DMS79 (cell line): ENCODE data around the gene PTBP1.
"Not testable (repeated sequence)": the region's sequence is repeated elsewhere in the genome, so short reads cannot be mapped to it uniquely, and the experiment has no call there.

ENCODE experiments used
- DNase-seq: peaks from one replicate; lab custom pipeline; 2025; lab: John Stamatoyannopoulos, UW

The PTBP1 gene

DNA sequence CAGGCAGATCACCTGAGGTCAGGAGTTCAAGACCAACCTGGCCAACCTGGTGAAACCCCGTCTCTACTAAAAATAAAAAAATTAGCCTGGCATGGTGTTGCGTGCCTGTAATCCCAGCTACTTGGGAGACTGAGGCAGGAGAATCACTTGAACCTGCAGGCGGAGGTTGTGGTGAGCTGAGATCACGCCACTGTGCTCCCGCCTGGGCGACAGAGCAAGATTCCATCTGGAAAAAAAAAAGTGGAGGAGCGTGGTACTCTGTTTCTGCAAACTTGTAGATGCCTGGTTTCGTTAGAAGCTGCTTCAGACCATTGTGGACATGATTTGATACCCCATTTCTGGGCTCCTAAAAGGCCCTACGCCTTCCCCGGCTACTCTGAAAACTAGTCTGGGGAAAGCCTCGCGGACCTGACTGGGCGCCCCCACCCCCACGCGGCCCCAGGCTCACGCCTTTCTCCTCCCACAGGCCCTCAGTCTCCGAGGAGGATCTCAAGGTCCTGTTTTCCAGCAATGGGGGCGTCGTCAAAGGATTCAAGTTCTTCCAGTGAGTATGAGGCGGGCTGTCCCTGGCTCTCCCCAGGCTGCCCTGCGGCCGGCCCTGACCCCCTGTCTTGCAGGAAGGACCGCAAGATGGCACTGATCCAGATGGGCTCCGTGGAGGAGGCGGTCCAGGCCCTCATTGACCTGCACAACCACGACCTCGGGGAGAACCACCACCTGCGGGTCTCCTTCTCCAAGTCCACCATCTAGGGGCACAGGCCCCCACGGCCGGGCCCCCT is 13.0 kb downstream of the PTBP1 start:
- no peak for DNase-seq

DNA sequence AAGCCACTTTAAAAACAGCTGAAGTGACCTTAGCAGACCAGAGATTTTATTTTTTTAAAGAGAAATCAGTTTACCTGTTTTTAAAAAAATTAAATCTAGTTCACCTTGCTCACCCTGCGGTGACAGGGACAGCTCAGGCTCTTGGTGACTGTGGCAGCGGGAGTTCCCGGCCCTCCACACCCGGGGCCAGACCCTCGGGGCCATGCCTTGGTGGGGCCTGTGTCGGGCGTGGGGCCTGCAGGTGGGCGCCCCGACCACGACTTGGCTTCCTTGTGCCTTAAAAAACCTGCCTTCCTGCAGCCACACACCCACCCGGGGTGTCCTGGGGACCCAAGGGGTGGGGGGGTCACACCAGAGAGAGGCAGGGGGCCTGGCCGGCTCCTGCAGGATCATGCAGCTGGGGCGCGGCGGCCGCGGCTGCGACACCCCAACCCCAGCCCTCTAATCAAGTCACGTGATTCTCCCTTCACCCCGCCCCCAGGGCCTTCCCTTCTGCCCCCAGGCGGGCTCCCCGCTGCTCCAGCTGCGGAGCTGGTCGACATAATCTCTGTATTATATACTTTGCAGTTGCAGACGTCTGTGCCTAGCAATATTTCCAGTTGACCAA is 13.7 kb downstream of the PTBP1 start:
- DNase-seq: no peak

DNA sequence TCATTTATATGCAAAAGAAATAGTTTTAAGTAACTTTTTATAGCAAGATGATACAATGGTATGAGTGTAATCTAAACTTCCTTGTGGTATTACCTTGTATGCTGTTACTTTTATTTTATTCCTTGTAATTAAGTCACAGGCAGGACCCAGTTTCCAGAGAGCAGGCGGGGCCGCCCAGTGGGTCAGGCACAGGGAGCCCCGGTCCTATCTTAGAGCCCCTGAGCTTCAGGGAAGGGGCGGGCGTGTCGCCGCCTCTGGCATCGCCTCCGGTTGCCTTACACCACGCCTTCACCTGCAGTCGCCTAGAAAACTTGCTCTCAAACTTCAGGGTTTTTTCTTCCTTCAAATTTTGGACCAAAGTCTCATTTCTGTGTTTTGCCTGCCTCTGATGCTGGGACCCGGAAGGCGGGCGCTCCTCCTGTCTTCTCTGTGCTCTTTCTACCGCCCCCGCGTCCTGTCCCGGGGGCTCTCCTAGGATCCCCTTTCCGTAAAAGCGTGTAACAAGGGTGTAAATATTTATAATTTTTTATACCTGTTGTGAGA is 14.3 kb downstream of the PTBP1 start:
- no peak for DNase-seq

DNA sequence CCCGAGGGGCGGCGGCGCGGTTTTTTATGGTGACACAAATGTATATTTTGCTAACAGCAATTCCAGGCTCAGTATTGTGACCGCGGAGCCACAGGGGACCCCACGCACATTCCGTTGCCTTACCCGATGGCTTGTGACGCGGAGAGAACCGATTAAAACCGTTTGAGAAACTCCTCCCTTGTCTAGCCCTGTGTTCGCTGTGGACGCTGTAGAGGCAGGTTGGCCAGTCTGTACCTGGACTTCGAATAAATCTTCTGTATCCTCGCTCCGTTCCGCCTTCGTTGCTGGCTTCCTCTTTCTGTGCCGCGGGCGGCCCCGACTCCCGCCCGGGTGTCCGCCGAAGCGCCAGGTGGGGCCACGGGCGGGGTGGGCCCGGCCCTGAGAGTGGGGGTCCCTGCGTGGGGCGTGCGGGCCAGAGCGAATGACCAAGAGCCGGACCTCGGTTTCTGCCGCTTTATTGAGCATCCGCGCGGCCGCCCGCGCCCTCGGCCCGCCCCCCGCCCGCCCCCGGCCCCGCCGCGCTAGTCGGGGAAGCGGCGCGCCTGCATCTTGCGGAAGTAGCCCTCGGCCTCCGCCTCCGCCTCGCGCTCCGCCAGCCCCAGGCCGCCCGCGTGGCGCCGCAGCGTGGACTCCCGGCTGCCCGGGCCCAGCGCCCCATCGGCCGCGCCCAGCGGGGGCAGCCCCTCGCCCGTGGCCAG is 14.9 kb downstream of the PTBP1 start:
- no peak for DNase-seq

DNA sequence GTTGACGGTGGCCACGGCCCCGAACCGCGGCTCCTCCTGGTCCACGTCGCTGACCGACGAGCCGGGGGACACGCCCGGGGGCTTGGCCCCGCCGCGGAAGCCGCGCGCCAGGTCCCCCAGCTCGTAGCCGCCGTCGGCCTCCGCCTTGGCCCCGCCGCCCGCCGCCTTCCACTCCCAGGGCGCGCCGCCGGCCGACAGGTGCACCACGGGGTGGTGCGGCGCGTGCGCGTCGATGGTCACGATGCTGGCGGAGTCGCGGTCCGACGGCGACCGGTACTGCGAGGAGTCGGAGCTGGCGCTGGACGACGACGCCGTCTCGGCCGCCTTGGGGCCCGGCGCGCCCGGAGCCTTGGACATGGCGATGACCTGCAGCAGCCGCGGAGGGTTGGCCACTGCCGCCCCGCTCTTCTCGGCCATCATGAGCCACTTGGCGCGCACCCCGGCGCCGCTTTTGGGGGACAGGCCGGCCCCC is 15.5 kb downstream of the PTBP1 start:
- DNase-seq: no peak

DNA sequence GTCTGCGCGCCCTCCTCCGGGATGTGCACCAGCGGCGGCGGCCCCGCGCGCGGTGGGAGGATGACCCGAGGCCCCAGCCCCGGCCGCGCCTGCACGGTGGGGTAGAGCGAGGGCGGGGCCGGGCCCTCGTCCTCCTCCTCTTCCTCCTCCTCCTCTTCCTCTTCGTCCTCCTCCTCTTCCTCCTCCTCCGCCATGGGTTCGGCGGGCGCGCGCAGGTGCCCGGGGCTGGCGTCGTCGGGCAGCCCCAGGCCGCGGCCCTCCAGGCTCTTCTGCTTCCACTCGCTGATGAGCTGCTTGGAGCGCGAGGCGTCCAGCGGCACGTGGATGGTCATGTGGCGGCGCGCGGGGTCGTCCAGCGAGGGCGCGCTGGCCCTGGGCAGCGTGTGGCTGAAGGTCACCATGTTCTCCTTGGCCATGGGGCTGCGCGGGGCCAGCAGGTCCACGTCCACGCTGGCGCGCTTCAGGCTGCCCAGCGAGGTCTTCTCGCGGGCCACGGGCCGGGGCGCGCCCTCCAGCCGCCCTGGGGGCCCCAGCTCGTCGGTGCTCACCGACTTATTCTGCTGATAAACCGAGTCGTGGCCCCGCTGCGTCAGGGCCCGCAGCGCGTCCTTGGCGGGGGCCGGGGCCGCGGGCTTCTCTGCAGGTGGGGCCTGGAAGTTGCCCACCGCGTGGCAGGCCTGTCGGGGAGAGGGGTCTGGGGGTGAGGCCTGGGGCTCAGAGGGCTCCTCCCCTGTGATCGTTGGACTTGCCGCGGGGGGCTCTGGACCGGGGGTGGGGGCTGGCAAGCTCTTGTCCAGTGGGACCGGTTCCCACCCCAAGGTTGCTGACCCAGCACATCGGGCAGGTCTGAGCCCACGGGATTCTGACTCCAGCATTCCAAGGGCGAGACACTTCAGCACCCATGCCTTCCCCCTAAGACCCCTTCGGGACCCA is 16.2 kb downstream of the PTBP1 start:
- DNase-seq: no peak

DNA sequence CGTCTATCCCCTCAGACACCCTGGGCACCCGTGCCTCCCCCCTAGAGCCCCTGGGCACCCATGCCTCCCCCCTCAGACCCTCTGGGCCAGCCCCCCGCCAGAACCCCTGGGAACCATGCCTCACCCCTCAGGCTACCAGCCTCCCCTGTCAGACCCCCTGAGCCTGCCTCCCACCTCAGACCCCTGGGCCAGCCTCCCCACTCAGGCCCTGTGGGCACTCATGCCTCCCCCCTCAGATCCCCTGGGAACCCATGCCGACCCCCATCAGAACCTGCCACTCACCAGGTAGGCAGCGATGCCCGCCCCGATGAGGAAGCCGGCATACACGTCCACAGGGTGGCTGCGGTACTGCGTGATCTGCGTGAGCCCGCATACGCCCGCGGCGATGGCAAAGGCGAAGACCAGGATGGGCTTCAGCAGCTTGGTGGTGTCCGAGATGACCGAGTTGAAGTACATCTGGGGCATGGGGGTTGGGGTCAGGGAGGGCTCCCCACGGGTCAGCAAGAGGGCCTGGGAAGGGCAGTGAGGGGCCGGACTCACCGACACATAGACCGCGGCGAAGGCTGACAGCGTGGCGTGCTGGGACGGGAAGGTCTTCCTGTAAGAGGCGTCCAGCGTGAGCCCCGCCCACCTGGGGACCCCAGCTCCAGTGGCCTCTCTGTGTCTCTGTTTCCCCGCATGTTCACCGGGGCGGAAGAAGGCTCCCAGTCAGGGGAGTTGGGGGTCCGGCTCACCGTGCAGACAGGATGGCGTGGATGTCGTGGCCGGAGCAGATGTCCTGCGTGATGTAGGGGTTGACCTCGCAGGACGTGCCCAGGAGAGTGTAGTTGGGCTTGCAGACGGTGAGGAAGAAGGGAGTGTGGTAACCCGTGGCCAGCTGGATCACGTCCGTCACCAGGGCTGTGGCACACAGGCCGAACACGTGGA is 17.2 kb downstream of the PTBP1 start:
- DNase-seq: no peak

DNA sequence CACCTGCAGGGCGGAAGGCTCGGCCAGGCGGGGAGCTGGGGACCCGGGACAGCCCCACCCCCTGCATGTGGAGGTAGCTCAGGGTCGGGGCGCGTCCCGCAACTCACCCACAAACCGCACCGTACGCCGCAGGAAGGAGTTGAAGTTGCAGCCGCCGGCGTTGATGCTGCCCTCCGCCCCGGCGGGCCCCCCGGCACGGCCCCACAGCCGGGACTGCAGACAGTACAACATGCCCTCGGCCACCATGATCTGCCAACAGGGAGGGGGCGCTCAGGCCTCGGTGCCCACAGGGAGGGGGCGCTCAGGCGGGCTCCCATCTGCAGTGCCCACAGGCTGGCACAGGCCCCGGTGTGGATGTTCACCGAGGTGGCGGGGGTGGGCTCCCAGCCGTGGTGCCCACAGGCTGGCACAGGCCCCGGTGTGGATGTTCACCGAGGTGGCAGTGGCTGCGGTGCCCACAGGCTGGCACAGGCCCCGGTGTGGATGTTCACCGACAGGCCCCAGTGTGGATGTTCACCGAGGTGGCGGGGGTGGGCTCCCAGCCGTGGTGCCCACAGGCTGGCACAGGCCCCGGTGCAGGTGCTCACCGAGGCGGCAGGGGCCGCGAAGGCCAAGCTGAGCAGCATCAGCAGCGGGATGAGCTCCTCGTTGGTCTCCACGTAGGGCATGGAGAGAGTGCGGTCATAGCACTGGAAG is 18.0 kb downstream of the PTBP1 start:
- DNase-seq: no peak

DNA sequence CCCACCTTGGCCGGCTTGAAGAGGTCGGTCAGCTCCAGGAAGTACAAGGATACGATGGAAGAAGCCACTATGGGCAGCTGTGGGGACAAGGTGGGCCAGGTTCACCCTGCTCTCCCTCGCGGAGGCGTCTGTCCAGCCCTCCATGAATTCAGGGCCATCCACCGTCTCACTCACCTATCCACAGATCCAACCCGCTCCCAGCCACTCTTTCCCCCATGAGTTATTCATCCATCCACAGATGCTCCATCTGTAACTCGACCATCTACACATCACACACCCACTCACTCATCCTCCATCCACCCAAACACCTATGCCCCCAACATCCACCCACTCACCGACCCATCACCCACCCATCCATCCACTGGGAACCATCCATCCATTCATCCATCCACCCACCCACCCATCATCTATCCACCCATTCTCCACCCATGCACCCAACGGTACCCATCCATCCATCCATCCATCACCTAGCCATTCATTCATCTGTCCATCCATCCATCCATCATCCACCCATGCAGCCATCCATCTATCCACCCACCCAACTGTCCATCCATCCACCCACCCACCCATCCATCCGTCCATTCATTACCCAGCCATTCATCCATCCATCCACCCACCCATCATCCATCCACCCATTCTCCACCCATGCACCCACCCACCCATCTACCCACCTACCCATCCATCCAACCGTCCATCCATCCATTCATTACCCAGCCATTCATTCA is 18.7 kb downstream of the PTBP1 start:
- no peak for DNase-seq

DNA sequence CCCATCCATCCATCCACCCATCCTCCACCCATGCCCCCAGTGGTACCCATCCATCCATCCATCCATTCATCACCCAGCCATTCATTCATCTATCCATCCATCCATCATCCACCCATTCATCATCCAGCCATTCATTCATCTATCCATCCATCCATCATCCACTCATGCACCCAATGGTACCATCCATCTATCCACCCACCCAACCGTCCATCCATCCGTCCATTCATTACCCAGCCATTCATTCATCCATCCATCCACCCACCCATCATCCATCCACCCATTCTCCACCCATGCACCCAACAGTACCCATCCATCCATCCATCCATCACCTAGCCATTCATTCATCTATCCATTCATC is 19.2 kb downstream of the PTBP1 start:
- DNase-seq: no peak

DNA sequence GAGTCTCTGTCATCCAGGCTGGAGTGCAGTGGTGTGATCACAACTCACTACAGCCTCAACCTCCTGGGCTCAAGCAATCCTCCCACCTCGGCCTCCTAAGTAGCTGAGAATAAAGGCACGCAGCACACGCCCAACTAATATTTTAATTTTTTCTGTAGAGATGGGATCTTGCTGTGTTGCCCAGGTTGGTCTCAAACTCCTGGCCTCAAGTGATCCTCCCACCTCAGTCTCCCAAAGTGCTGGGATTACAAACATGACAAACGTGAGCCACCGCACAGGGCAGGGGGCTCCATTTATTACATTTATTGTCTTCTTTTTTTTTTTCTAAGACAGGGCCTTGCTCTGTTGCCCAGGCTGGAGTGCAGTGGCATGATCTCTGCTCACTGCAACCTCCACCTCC is 23.0 kb downstream of the PTBP1 start:
- DNase-seq: not testable (repeated sequence)

DNA sequence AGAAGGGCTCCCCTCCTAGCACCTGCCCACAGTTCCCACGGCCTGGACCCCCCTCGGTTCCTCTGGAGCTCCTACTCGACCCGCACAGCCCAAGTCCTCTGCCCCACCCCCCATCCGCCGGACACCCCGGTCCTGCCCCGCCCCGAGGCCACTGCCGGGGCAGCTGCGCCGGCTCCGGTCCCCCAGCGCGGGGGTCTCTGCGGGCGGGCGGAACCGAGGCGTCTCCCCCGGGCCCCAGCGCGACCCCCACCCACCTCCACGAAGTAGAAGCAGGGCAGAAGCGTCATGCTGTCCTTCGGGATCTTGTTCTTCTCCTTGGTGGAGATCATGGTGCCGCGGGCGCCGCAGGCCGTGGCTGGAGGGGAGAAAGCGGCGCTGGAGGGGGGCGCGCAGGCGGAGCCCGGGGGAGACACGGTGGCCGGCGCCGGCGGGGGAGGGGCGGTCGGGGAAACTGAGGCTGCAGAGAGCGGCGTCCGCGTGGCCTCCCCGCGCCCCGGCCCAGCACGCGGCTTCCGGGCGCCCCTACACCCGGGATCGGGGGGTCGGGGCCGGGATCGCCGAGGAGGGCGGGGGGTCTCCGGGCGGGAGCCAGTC is 24.1 kb downstream of the PTBP1 start:
- DNase-seq: no peak

DNA sequence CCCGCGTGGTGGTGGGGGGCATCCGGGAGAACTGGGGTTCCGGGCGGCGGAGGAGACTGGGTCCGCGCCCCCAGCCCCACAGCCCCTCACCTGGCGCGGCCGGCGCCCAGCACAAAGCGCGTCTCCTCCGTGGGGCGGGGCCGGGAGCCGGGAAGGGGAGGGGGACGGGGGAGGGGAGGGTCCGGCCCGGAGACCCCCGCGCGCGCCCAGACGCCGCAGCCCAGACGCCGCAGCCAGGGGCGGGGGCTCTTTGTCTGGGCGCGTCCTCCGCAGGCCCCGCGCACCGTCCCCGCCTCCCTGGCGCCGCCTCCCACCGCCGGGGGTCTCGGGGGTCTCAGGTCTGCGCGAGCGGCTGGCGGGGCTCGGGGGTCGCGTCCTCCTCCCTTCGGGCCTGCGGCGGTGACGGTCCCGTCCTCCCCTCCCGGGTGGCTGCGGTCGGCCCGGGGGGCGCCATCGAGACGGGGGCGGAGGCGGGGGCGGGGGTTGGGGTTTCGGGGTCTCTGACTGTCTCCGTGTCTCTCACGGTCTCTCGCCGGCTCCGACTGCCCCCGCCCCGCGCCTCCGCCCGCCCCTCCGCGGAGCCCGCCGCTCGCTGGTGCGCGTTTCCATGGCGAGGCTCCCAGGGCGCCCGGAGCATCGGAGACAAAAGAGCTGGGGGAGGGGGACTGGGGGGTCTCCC is 24.7 kb downstream of the PTBP1 start, which contains the start of gene PLPPR3:
Gene PLPPR3 (minus strand): TSS at position 131 of the 679 bp plus-strand sequence. CDS start 396 bp downstream, outside the sequence.
- DNase-seq: no peak

DNA sequence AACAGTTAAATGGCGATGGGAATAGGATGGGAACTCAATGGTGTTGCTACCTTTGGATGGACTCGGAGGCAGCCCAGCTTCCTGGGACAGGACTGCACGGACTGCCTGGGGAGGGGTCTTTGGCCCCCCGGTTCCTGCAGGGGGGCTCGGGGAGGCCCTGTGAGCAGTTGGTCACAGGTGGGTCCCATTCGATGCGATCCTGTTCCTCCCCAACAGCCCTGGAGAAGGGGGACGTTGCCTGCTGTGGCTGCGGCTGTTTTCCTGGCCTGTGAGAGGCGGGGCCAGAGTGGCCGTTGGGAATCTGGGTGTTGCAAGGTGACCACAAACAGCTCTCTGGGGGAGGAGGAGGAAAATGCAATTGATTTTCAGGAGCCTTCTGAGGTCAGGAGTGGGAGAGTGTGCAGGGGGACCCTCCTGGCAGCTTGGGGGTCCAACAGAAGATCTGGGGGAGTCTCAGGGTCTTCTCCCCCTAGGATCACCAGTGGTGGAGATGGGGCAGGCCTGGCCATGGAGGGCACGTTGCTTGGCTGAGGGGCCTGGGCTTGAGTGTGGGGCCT is 26.4 kb downstream of the PTBP1 start:
- no peak for DNase-seq

DNA sequence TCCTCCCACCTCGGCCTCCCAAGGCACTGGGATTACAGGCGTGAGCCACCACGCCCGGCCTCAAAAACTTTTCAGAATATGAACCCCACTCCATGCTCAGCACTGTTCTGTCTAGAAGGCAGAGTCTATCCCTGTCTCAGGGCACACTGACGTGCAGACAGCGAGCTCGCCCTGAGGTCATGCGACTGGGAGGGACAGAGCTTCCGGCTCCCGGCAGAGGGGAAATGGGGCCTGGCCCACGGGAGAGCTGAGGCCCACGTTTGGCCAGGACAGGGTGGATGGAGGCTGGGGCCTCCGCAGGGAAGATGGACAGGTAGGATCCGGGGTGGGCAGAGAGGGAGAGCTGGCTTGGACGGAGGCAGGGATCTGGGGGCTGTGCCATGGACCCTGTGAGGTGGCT is 27.6 kb downstream of the PTBP1 start:
- DNase-seq: no peak

DNA sequence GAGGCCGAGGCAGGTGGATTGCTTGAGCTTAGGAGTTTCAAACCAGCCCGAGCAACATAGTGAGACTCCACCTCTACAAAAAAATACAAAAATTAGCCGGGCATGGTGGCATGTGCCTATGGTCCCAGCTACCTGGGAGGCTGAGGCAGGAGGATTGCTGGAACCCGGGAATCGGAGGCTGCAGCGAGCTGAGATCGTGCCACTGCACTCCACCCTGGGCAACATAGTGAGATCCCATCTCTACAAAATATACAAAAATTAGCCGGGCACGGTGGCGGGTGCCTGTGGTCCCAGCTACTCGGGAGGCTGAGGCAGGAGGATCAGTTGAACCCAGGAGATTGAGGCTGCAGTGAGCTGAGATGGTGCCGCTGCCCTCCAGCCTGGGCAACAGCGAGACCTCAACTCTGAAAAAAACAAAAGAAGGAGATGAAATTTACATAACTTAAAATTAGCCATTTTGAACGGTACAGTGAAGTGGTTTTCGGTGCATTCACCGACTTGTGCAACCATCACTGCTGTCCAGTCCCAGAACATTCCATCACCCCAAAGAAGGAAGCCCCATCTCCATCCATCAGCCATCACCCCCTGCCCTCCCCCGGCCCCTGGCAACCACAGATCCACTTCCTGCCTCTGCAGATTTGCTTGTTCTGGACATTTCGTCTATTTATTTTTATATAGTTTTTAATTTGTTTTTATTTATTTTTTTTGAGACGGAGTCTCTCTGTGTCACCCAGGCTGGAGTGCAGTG is 28.8 kb downstream of the PTBP1 start:
- DNase-seq: no peak

DNA sequence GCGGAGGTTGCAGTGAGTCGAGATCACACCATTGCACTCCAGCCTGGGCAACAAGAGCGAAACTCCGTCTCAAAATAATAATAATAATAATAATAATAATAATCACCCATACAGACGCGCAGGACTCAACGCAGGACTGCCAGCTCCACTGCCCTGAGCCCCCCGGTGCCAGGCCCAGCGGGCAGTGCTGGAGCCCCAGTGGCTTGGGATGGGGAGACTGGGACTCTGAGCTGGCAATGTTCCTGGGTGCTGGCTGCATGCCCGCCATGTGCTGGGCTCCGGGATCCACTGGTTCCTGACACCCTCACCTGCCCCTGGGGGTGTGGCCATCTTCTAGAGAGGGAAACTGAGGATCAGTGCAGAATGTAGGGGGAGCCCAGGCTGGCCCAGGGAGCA is 30.1 kb downstream of the PTBP1 start:
- no peak for DNase-seq
